ENCODE data around the gene ZNF148. TPM values are rescaled to one million over a fixed set of nuclear protein-coding genes. Genes with fewer than 3 reads are reported as not detected.
"Not testable (repeated sequence)": the region's sequence is repeated elsewhere in the genome, so short reads cannot be mapped to it uniquely, and the experiment has no call there.

The ZNF148 gene
- total and polyA plus RNA-seq, 8 donors: 3.1 to 109 (median 10.6) TPM

- 91 to 96% (median 94%) methylated on average over 7 of the region's 7 CpGs for WGBS, 5 donors
- no peak for DNase-seq
- Histone ChIP-seq H3K36me3 (no peaks in the 10 kb centered on the region), H3K4me3 (no peak overlapping the region), H3K27me3 (no peaks in the 10 kb centered on the region), H3K9me3 (no peaks in the 10 kb centered on the region), H3K27ac (no peak overlapping the region), H3K4me1 (peaks cover 0 to 42% (median 20%) of the 10 kb centered on the region in 4 donors)
- intact Hi-C loops (cut with DNase I; ENCODE audit: low total_unique reads): no loop called here
- TF ChIP-seq POLR2A (IDR thresholded peaks at IDR 0.05): no peak
- no peak for TF ChIP-seq POLR2AphosphoS5 (IDR thresholded peaks at IDR 0.05)
- TF ChIP-seq CTCF (IDR thresholded peaks at IDR 0.05): no peak
- no peak for TF ChIP-seq EP300 (IDR thresholded peaks at IDR 0.05)
Measured at GRCh38 chr3:125351152-125351551, 24.0 kb downstream of the ZNF148 start.

GRCh38 chr3:125350597-125350996, 24.5 kb downstream of the ZNF148 start:
- 64 to 90% (median 68%) methylated on average over 5 of the region's 5 CpGs for WGBS, 5 donors
- TF ChIP-seq POLR2A (IDR thresholded peaks at IDR 0.05): no peak
- TF ChIP-seq EP300 (IDR thresholded peaks at IDR 0.05): no peak
- TF ChIP-seq CTCF (IDR thresholded peaks at IDR 0.05): no peak
- no peak for TF ChIP-seq POLR2AphosphoS5 (IDR thresholded peaks at IDR 0.05)
- DNase-seq: no peak
- H3K4me3 ChIP-seq: no peak overlapping the region
- no peaks in the 10 kb centered on the region for H3K36me3 ChIP-seq
- intact Hi-C loops (cut with DNase I; ENCODE audit: low total_unique reads): no loop called here
- H3K27ac ChIP-seq: no peak overlapping the region
- no peaks in the 10 kb centered on the region for H3K9me3 ChIP-seq
- no peaks in the 10 kb centered on the region for H3K27me3 ChIP-seq
- peaks cover 0 to 36% (median 18%) of the 10 kb centered on the region in 4 donors for H3K4me1 ChIP-seq

- TF ChIP-seq EP300 (IDR thresholded peaks at IDR 0.05) (no peak), POLR2A (IDR thresholded peaks at IDR 0.05) (no peak), CTCF (IDR thresholded peaks at IDR 0.05) (no peak), POLR2AphosphoS5 (IDR thresholded peaks at IDR 0.05) (no peak)
- no peaks in the 10 kb centered on the region for H3K36me3 ChIP-seq
- intact Hi-C loops (cut with DNase I; ENCODE audit: low total_unique reads): no loop called here
- no peak overlapping the region for H3K4me3 ChIP-seq
- no peaks in the 10 kb centered on the region for H3K27me3 ChIP-seq
- no peaks in the 10 kb centered on the region for H3K9me3 ChIP-seq
- peaks cover 0 to 30% (median 14%) of the 10 kb centered on the region in 4 donors for H3K4me1 ChIP-seq
- no peak overlapping the region for H3K27ac ChIP-seq
- DNase-seq: no peak
Measured at GRCh38 chr3:125349556-125350165, 25.5 kb downstream of the ZNF148 start.

GRCh38 chr3:125349055-125349454, 26.1 kb downstream of the ZNF148 start:
- intact Hi-C loops (cut with DNase I; ENCODE audit: low total_unique reads): no loop called here
- no peak for TF ChIP-seq POLR2AphosphoS5 (IDR thresholded peaks at IDR 0.05)
- no peak for TF ChIP-seq EP300 (IDR thresholded peaks at IDR 0.05)
- TF ChIP-seq POLR2A (IDR thresholded peaks at IDR 0.05): no peak
- TF ChIP-seq CTCF (IDR thresholded peaks at IDR 0.05): no peak
- Histone ChIP-seq H3K4me3 (no peak overlapping the region), H3K9me3 (no peaks in the 10 kb centered on the region), H3K27ac (no peak overlapping the region), H3K27me3 (no peaks in the 10 kb centered on the region), H3K36me3 (no peaks in the 10 kb centered on the region), H3K4me1 (peaks cover 0 to 30% (median 12%) of the 10 kb centered on the region in 4 donors)
- 84 to 93% (median 89%) methylated on average over 3 of the region's 3 CpGs for WGBS, 5 donors
- DNase-seq: no peak

GRCh38 chr3:125343367-125343766, 31.8 kb downstream of the ZNF148 start:
- H3K4me3 ChIP-seq; H3K4me1 ChIP-seq; H3K36me3 ChIP-seq; intact Hi-C loops (cut with DNase I; ENCODE audit: low total_unique reads); H3K27ac ChIP-seq; H3K9me3 ChIP-seq; DNase-seq; H3K27me3 ChIP-seq: not testable (repeated sequence)
- WGBS, 5 donors: 90 to 99% (median 99%) methylated on average over 6 to 7 of the region's 7 CpGs

Measured in stomach (tissue), 9 donors.